GM19238 (cell line): Measurements from ENCODE around the gene SPATA21.

ENCODE experiments used
- DNase-seq: peaks from one replicate; pipeline ENCODE4 v3.0.0; 2011; ENCODE audit warnings: low spot score; ENCODE audit not compliant: insufficient read length

The SPATA21 gene

GRCh38 chr1:16351456-16351993 lies 85.7 kb downstream of the SPATA21 start:
- no peak for DNase-seq

GRCh38 chr1:16349847-16350406 lies 87.3 kb downstream of the SPATA21 start:
- no peak for DNase-seq
